Natural killer cell treated with Interleukin-12 subunit alpha and Interleukin-12 subunit beta and Interleukin-15 and Interleukin-18, amount 100 ng/mL, for 72 hours (primary cell): ENCODE measurements around the gene GPX2. TPM values are rescaled to one million over a fixed set of nuclear protein-coding genes. Genes with fewer than 3 reads are reported as not detected.

Experiments
- ATAC-seq, 2 donors: fragments of 150-1000 bp; cut with Tn5 transposase in 1 of 2; sonication (Bioruptor Pico), chemical (Tn5 transposase) in 1 of 2; 2 replicates each; pipeline ENCODE4 v1.10.0; 2021
- DNase-seq: peaks from one replicate; pipeline ENCODE4 v3.0.0; 2022; ENCODE audit warnings: low spot score
- H3K27ac Mint-ChIP-seq, 2 donors: 1 replicate in 1 of 2; 2 replicates in 1 of 2; pipeline ENCODE4 v1.8.0; 2022; ENCODE audit warnings: mixed read lengths in 2 of 2, mild to moderate bottlenecking in 1 of 2, moderate library complexity in 1 of 2
- H3K27me3 Mint-ChIP-seq, 2 donors: 1 replicate in 1 of 2; 2 replicates in 1 of 2; pipeline ENCODE4 v1.8.0; 2022; ENCODE audit warnings: mixed read lengths in 2 of 2
- H3K36me3 Mint-ChIP-seq: one replicate; pipeline ENCODE4 v1.8.0; 2022; ENCODE audit warnings: mixed read lengths
- H3K4me1 Mint-ChIP-seq, 2 donors: 1 replicate in 1 of 2; 2 replicates in 1 of 2; pipeline ENCODE4 v1.8.0; 2022; ENCODE audit warnings: low read depth in 2 of 2, mixed read lengths in 2 of 2, mild to moderate bottlenecking in 1 of 2
- H3K4me3 Mint-ChIP-seq: one replicate; pipeline ENCODE4 v1.8.0; 2022; ENCODE audit warnings: mixed read lengths
- H3K9me3 Mint-ChIP-seq: 2 replicates; pipeline ENCODE4 v1.8.0; 2022; ENCODE audit warnings: mixed read lengths
- total RNA-seq, 2 donors: library from RNA; stranded (reverse); gene quantifications; one replicate each; pipeline ENCODE4 v1.2.3, GENCODE V29; 2022

Gene GPX2
- total RNA-seq, result not detected

- peak within 1 kb of the TSS; percentile 14 to 75 for H3K27ac Mint-ChIP-seq
- peaks cover 15 to 32% of the 10 kb centered on the region in 2 donors for H3K4me1 Mint-ChIP-seq
- ATAC-seq (no peak), DNase-seq (no peak)
- H3K4me3 Mint-ChIP-seq, result no peak within 1 kb of the TSS
- H3K27me3 Mint-ChIP-seq, result no peaks in the 10 kb centered on the region
- H3K36me3 Mint-ChIP-seq, result no peaks in the 10 kb centered on the region
- H3K9me3 Mint-ChIP-seq, result no peaks in the 10 kb centered on the region
Measured at GRCh38 chr14:64942531-64943111, at the start of gene GPX2. GPX2 (minus strand) TSS chr14:64942745; CDS start chr14:64942726, 19 bp downstream.

- Mint-ChIP-seq H3K27me3 (no peaks in the 10 kb centered on the region), H3K36me3 (no peaks in the 10 kb centered on the region), H3K4me1 (peaks cover 34 to 43% of the 10 kb centered on the region in 2 donors), H3K27ac (peak overlapping the region; percentile 44 to 58), H3K4me3 (peak overlapping the region; percentile 46), H3K9me3 (no peaks in the 10 kb centered on the region)
- DNase-seq, result no peak
- no peak for ATAC-seq
Measured at GRCh38 chr14:64990939-64991338, 48.4 kb upstream of the GPX2 start.

DNA sequence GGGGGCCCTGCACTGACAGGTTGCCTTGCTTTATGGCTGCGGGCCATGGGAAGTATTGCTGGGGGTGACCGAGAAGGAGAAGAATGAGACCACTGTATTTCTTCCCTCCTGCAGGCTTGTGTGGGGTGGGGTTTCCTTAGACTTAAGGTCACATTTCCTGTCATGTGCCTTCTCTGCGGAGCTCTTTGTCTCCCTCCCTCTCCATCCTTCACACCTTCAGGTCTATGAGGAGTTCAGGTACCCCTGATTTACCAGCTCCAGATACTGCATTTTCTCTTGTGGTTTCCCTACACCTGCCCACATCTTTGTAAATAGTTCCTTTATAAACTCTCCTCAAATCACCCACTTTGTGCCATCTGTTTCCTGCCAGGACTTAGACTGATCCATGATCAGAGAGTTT is 47.8 kb upstream of the GPX2 start:
- H3K27me3 Mint-ChIP-seq, result no peaks in the 10 kb centered on the region
- DNase-seq (no peak), ATAC-seq (no peak)
- peak overlapping the region; percentile 56 for H3K4me3 Mint-ChIP-seq
- H3K27ac Mint-ChIP-seq, result peak overlapping the region in 1 of 2 donors; percentile 27
- H3K36me3 Mint-ChIP-seq, result no peaks in the 10 kb centered on the region
- H3K4me1 Mint-ChIP-seq, result peaks cover 36 to 44% of the 10 kb centered on the region in 2 donors
- no peaks in the 10 kb centered on the region for H3K9me3 Mint-ChIP-seq

DNA sequence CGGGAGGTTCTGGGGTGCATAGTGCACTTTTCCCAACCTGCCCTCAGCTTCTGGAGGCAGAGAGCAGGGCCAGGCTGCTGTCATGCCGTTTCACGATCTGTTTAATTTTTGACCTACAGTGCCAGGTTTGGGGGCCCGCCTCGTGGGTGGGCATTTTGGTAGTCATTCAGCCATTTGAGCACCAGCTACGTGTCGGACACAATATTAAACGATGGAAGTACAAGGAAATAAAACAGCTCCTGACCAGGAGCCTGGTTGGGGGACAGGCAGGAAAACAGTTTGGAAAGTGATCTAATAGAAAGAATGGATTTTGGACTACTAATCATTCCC is 44.9 kb upstream of the GPX2 start:
- no peak for ATAC-seq
- no peaks in the 10 kb centered on the region for H3K36me3 Mint-ChIP-seq
- H3K27ac Mint-ChIP-seq, result peak overlapping the region; percentile 89 to 95
- H3K4me1 Mint-ChIP-seq, result peaks cover 38 to 53% of the 10 kb centered on the region in 2 donors
- peaks cover 5 to 6% of the 10 kb centered on the region in 2 donors for H3K27me3 Mint-ChIP-seq
- no peaks in the 10 kb centered on the region for H3K9me3 Mint-ChIP-seq
- peak overlapping the region; percentile 94 for H3K4me3 Mint-ChIP-seq
- no peak for DNase-seq

- H3K4me3 Mint-ChIP-seq, result peak within 1 kb of the TSS; percentile 94
- peak; percentile 98 to 99 for ATAC-seq
- no peaks in the 10 kb centered on the region for H3K9me3 Mint-ChIP-seq
- H3K27me3 Mint-ChIP-seq, result peaks cover 8% of the 10 kb centered on the region in 2 donors
- peaks cover 36 to 48% of the 10 kb centered on the region in 2 donors for H3K4me1 Mint-ChIP-seq
- DNase-seq, result peak; percentile 94
- H3K27ac Mint-ChIP-seq, result peak within 1 kb of the TSS; percentile 89 to 95
- H3K36me3 Mint-ChIP-seq, result no peaks in the 10 kb centered on the region
Measured at GRCh38 chr14:64986648-64987437, 44.3 kb upstream of the GPX2 start, which contains the start of gene FNTB. FNTB (plus strand) TSS chr14:64986895; CDS start chr14:64986954, 59 bp downstream.

DNA sequence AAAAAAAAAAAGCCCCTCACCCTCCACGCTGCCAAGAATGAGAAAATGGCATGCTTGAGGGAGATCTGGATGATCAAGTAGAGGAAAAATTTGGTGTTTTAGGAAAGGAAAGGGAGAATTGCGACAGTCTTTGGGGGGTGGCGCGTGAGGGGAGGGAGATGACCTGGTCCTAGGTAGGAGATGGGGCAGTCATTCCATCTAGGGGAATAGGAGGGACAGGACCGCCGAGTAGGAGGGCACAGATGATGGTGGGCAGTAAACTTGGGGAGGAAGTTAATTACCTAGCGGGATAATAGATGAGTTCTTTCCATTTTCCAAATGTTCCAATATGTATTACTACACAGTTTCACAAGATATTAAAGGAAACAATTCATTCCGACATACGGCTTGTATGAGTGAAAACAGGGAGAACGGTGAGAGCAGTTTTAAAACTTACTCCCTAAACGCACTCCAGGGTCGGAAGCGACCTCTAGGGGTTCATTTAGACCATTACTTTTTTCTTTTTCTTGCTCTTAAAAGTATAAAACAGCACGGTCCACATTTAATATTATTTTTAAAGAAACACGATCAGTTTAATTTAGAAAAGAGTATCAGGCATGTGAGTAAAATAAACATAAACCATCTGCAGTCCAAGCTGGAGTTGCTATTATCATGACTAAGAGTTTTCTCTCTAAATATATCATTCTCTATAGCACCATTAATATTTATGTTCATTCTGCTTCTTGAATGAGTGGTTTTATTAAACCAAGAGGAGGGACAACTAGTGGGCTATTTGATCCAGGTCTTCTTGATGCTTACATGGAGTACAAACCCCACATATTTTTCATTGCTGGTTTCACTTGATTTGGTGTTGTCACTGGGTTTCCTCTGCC is 41.1 kb upstream of the GPX2 start:
- H3K27ac Mint-ChIP-seq, result no peak overlapping the region
- peaks cover 19 to 27% of the 10 kb centered on the region in 2 donors for H3K4me1 Mint-ChIP-seq
- peak overlapping the region; percentile 69 for H3K4me3 Mint-ChIP-seq
- H3K9me3 Mint-ChIP-seq, result no peaks in the 10 kb centered on the region
- ATAC-seq (no peak), DNase-seq (no peak)
- no peaks in the 10 kb centered on the region for H3K36me3 Mint-ChIP-seq
- peaks cover 8% of the 10 kb centered on the region in 2 donors for H3K27me3 Mint-ChIP-seq

GRCh38 chr14:64979336-64980074 is 37.0 kb upstream of the GPX2 start:
- H3K4me3 Mint-ChIP-seq, result no peak overlapping the region
- no peaks in the 10 kb centered on the region for H3K36me3 Mint-ChIP-seq
- no peaks in the 10 kb centered on the region for H3K9me3 Mint-ChIP-seq

GRCh38 chr14:64974563-64974962 is 32.0 kb upstream of the GPX2 start:
- DNase-seq (no peak), ATAC-seq (no peak)
- no peak overlapping the region for H3K4me3 Mint-ChIP-seq
- H3K27ac Mint-ChIP-seq, result no peak overlapping the region
- peaks cover 0 to 2% of the 10 kb centered on the region in 2 donors for H3K27me3 Mint-ChIP-seq
- no peaks in the 10 kb centered on the region for H3K9me3 Mint-ChIP-seq
- peaks cover 0 to 5% of the 10 kb centered on the region in 2 donors for H3K4me1 Mint-ChIP-seq
- no peaks in the 10 kb centered on the region for H3K36me3 Mint-ChIP-seq

More at GRCh38 chr14:64979336-64980074, 37.0 kb upstream of the GPX2 start:
- peaks cover 7 to 11% of the 10 kb centered on the region in 2 donors for H3K4me1 Mint-ChIP-seq
- no peak overlapping the region for H3K27ac Mint-ChIP-seq
- H3K27me3 Mint-ChIP-seq, result peaks cover 8% of the 10 kb centered on the region in 2 donors
- no peak for DNase-seq
- no peak for ATAC-seq

GRCh38 chr14:64973826-64974225 is 31.3 kb upstream of the GPX2 start:
- H3K27ac Mint-ChIP-seq, result no peak overlapping the region
- H3K4me3 Mint-ChIP-seq, result no peak overlapping the region
- no peak for DNase-seq
- no peaks in the 10 kb centered on the region for H3K9me3 Mint-ChIP-seq
- H3K4me1 Mint-ChIP-seq, result peaks cover 0 to 5% of the 10 kb centered on the region in 2 donors
- no peak for ATAC-seq
- no peaks in the 10 kb centered on the region for H3K36me3 Mint-ChIP-seq
- peaks cover 0 to 2% of the 10 kb centered on the region in 2 donors for H3K27me3 Mint-ChIP-seq

DNA sequence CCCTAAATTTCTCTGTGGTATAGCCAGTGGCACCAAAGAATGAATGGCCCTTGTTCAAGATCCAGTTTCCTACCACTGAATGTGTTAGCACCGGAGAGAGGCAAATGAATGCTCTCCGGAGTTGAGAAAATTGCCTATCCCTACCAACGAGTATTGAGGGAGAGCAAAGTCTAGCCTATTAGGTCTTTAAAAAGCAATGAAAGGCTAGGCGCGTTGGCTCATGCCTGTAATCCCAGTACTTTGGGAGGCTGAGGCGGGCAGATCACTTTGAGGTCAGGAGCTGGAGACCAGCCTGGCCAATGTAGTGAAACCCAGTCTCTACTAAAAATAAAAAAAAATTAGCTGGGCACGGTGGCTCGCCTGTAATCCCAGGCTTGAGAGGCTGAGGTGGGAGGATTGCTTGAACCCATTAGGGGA is 30.5 kb upstream of the GPX2 start:
- peaks cover 5% of the 10 kb centered on the region in 2 donors for H3K4me1 Mint-ChIP-seq
- no peaks in the 10 kb centered on the region for H3K36me3 Mint-ChIP-seq
- H3K4me3 Mint-ChIP-seq, result peak overlapping the region; percentile 72
- DNase-seq, result no peak
- no peak for ATAC-seq
- H3K27me3 Mint-ChIP-seq, result peaks cover 0 to 2% of the 10 kb centered on the region in 2 donors
- no peak overlapping the region for H3K27ac Mint-ChIP-seq
- H3K9me3 Mint-ChIP-seq, result no peaks in the 10 kb centered on the region

- ATAC-seq (peak; percentile 79 to 82), DNase-seq (no peak)
- peak within 1 kb of the TSS; percentile 72 for H3K4me3 Mint-ChIP-seq
- H3K36me3 Mint-ChIP-seq, result no peaks in the 10 kb centered on the region
- H3K27me3 Mint-ChIP-seq, result peaks cover 0 to 2% of the 10 kb centered on the region in 2 donors
- H3K4me1 Mint-ChIP-seq, result peaks cover 5% of the 10 kb centered on the region in 2 donors
- H3K27ac Mint-ChIP-seq, result no peak within 1 kb of the TSS
- H3K9me3 Mint-ChIP-seq, result no peaks in the 10 kb centered on the region
Measured at GRCh38 chr14:64971943-64972791, 29.6 kb upstream of the GPX2 start, which contains the start of gene RAB15. RAB15 (minus strand) TSS chr14:64972336; CDS start chr14:64972076, 260 bp downstream.

DNA sequence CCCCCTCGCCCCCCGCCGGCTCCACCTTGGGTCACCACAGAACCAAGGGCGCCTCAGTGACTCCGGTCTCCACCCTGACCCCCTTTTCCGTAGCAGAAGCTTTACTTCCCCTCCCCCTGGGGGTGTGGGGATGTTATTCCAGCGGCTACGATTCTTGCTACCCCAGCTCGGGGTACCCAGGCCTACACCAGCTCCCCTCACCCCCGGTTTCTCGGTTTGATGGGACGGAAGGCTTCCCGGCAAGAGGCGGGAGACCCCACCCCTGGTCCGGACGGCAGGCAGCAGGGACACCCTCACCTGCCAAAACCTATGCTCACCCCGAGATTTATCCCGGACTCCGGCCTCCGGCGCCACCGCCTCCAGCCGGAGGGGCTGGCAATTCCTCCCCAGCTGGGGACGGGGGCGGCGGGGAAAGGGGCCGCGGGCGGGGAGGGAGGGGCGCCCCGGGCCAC is 29.0 kb upstream of the GPX2 start:
- ATAC-seq (no peak), DNase-seq (no peak)
- peaks cover 5% of the 10 kb centered on the region in 2 donors for H3K4me1 Mint-ChIP-seq
- no peaks in the 10 kb centered on the region for H3K9me3 Mint-ChIP-seq
- no peaks in the 10 kb centered on the region for H3K36me3 Mint-ChIP-seq
- H3K27ac Mint-ChIP-seq, result no peak overlapping the region
- H3K4me3 Mint-ChIP-seq, result peak overlapping the region; percentile 41
- H3K27me3 Mint-ChIP-seq, result peaks cover 0 to 2% of the 10 kb centered on the region in 2 donors
